AG08395 (cell line): Measurements from ENCODE around the gene POTEI.
"Not testable (repeated sequence)": the region's sequence is repeated elsewhere in the genome, so short reads cannot be mapped to it uniquely, and the experiment has no call there.

ENCODE experiments used
- DNase-seq: peaks from one replicate; pipeline ENCODE4 v3.0.0; 2012; ENCODE audit warnings: mixed read lengths, low spot score

POTEI gene

DNA sequence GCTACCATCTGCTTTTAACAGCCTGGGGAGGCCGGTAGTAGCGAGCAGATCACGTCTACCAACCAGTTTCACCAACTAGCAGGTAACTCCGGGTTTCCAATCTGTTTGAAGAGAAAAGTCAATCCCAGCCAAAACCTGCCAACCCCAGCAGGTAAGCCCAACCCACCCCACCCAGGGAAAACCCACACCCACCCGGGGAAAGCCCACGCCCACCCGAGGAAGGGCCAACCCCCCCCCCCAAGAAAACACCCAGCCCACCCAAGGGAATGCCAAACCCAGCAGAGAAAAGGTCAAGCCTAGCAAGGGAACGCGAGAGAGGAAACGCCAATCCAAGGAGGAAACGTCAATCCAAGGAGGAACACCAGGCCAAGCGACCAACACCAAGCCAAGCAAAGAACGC, at the start of gene POTEI:
Gene POTEI (minus strand): TSS at position 101 of the 400 bp plus-strand sequence. CDS start 93 bp downstream, at position 8.
- DNase-seq, result not testable (repeated sequence)

DNA sequence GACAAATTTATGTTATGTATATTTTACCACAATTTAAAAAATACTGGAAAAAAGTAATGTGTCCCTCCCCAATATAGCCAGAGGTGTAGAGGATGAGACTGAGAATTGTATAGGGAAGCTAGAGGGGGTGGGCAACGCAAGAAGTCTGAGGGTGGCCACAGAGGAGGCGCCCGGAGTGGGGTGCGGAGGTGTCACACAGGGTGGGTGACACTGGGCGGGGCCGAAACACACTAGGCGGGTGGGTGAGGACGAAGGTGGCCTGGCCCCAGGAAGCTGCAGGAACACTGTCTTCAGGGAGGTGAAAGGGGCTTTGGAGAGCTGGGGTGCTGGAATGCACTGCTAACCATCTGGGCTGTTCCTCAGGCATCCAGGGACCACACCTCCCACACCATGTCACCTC, 47.3 kb upstream of the POTEI start:
- DNase-seq, result not testable (repeated sequence)

DNA sequence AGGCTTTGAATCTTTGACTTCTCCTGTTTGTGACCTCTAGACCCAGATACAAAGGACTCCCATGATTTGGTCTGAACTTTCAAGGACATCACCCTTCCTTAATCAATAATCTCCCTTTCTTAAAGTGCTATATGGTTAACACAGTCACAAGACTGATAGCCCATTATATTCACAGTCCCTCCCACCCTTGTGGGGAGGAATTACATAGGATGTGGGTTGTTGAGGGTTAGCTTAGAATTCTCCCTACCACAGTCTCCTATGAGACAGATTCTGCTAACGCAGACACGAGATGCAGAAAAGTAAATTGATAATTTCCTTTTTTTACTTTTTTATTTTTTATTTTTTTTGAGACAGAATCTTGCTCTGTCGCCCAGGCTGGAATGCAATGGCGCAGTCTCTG, 45.0 kb upstream of the POTEI start:
- not testable (repeated sequence) for DNase-seq

DNA sequence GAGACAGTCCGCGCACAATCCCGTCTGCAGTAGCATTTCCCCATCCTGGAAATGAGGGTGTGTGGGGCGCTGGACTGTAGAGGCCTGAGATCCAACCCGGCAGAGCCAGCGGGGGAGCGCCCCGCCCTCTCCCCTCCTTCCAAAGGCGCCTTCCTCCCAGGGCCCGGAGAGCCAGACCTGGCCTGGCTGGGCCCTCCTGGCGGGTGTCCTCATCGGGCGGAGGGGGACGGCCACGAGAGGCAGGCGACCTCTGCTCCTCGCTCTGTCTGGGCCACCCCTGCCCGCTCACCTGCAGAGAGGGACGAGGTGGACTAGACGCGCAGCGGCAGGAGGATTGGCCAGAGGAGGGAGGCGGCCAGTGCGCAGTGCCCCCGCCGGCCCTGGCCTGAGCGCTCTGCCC, 40.3 kb upstream of the POTEI start:
- not testable (repeated sequence) for DNase-seq

DNA sequence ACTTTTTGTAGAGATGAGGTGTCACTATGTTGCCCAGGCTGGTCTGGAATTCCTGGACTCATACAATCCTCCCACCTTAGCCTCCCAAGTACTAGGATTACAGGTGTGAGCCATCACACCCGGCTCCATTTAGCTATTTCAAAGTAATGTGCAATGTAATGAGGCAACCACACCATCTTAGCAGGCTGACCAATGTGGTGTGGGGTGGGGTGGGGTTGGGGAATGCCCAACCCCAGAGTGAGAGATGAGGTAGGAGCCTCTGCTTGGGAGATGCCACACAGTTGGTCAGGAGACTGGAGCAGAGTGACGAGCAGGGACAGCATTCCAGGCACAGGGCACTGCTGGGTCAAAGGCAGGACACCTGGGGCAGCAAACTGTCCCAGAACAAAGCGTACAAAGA, 39.3 kb upstream of the POTEI start:
- DNase-seq, result not testable (repeated sequence)

DNA sequence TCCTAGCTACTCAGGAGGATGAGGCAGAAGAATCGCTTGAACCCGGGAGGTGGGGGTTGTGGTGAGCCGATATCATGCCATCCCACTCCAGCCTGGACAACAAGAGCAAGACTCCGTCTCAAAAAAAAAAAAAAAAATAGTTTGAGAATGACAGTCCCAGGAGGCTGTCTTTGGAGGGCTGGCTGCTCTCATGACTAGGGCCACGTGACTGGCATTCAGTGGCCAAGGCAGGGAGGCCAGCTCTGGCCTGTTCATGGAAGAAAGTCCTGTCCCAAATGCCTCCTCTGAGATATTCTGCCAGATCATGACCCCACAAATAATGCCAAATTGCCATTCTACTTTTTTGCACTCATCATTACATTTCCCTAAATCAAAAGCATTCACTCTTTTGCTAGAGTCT, 35.9 kb upstream of the POTEI start:
- not testable (repeated sequence) for DNase-seq

DNA sequence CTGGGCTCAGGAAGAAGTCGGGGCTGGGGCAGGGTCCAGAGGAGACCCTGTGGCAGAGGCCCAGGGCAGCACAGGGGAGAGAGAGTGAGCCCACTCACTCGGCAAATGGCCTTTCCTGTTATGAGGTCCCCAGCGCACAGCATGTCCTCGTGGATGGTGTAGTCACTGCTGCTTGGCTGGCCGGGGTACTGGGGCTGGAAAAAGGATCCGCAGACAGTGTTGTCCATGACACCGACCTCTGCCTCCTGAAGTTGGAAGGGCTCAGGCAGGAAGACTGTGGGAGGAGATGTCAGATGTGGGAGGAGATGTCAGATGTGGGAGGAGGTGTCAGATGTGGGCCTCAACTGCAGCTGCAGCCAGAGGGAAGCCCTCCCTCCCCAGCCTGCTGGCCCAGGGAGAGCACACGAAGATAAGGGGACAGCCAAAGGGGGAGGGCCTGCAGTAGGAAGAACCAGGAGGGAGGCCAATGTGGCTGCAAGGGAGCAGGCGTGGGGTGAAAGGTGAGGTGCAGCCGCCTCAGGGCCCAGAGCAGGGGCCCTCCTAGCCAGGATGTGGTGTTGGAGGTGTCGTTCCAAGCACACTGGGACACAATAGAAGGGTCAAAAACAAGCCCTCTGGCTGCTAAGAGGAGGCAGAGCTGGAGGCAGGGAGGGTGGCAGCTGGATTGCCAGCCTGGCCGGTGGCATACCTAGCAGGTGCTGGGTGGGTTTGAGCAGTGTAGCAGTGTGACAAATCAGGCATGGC, 34.8 kb upstream of the POTEI start:
- not testable (repeated sequence) for DNase-seq

DNA sequence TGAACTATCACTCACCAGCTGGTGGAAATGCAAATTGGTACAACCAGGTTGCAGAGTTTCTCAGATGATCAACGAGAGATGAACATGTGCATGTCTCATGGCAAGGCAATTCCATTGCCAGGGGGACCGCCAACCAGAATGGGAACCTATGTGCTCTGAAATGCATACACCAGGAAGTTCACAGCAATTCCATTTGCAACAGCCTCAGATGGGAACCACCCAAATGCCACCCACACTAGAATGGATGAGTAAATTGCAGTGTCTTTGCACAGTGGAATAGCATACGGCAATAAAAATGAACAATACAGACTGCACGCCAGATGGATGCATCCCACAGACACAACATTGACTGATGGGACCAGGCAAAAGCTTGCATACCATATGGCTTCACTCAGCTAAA, 33.7 kb upstream of the POTEI start:
- not testable (repeated sequence) for DNase-seq

DNA sequence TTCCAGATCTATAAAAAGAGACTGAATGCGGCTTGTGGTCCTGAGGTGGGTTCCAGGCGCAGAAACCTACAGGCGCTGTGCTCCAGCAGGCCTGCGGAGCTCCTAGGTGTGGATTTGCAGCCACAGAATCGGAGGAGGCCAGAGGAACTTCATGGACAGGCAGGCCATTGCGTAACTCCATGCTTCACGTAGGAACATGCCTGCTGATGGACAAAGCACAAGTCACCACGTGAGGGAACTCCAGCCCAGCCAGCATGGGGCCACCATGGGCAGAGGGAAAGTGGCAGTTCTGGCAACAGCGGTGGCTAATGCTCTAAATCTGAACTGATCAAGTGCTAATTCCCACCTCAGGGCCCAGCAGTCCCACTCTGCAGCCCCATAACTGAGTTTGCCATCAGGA, 29.1 kb upstream of the POTEI start:
- not testable (repeated sequence) for DNase-seq

DNA sequence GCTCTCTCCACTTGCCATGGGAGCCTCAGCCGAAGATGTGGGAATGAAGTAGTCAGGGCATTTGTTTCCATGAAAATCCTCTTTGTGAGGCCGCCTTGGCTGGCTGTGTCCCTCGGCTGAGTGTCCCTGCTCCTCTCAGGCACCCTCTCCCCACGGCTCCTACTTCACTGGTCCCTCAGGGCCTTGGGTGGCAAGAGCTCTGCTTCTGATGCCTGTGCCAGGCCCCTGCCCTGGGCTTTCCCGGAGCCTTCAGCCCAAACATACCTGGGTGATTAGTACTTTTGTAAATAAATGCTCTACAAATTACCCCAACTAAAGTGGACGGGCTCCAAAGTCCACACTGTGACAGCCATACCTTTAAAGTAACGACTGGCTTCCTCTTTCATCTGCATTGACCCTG, 27.5 kb upstream of the POTEI start:
- not testable (repeated sequence) for DNase-seq

DNA sequence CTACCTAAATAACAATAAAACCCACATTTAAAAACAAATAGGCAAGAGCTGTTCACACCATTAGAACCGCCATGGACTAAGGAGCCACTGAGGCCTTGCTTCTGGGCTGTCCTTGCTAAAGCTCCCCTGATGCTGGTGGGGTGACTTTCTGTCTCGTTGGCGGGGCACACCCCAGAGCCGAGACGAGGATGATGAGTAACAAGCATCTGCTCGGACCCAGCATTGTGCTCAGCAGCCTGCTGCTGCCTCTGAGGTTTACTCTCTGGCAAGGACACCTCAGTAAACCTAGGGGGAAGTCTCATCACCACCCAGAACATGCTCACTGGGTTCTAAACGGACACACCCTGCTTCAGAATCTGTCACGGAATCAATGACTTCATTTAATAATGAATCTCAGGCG, 22.5 kb upstream of the POTEI start:
- not testable (repeated sequence) for DNase-seq

DNA sequence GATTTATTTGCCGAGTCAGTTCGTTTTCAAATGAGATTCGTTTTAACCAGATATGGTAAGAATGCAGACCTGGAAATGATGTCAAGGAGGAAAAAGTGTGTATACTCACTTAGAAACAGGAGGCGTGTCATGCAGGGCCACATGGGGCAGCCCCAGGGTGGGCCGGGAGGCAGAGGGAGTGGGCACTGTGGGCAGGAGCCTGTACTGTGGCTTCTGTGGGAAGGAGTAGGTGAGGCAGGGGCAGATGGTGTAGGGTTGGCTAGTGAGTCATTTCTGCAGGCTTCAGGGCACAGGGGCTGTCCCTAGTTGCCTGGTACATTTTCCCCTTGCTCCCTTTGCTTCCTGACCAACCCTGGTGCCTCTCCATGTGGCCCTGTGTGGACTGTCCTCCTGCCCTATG, 22.1 kb upstream of the POTEI start:
- not testable (repeated sequence) for DNase-seq

DNA sequence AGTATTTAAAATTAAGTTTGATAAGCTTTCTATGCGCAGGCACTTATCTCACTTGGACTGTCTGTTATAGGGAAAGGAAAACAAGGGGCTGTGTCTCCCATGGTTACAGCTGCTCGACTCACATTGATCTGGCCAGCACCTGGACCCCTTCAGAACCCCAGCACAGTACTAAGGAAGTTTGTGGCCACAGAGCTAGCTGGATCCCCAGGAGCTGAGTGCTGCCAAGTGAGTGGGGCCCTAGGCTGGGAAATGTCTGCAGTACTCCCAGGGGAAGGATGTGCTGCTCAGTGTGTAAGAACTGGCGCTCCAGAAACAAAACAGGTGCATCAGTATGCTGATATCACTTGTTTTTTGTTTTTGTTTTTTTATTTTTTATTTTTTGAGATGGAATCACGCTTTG, 21.1 kb upstream of the POTEI start:
- not testable (repeated sequence) for DNase-seq

DNA sequence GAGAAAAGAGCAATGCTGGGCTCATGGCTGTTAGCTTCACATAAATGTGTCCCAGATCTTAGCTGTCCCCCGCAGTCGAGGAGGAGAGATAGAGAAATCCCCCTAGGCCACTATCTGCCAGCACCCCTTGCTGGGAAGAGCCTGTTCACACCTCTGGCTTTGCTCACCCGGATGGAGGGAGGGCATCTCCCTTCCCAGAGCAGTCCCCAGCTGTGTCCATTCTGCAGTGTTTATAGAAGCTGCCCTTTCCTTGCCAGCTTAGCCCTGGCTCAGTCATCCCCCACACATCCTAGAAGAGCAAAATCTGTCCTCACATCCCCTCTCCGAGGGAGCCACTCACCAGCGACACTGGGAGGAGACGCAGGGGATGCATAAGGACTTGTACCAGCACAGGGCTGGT, 20.4 kb upstream of the POTEI start:
- DNase-seq, result not testable (repeated sequence)

DNA sequence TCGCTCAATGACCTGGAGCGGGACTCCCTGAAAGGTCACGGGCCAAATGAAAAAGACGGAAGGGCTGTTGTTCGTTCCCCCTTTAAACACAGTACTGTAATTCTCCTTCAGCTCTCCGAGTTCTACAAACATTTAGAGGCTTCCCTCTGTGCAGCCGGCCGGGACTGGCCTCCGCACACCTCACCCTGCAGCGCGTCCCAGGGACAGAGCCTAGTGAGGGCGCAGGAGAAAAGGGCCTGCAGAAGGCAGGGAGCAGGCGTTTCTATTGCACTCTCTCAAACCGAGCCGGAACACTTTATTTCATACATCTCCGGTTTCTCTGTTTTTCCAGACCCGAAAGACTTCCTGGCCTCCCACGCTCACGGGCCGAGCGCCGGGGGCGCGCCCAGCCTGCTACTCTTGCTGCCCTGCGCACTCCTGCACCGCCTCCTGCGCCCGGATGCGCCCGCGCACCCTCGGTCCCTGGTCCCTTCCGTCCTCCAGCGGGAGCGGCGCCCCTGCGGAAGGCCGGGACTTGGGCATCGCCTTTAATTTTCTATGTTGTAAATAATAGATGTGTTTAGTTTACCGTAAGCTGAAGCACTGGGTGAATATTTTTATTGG, 18.3 kb upstream of the POTEI start:
- not testable (repeated sequence) for DNase-seq

DNA sequence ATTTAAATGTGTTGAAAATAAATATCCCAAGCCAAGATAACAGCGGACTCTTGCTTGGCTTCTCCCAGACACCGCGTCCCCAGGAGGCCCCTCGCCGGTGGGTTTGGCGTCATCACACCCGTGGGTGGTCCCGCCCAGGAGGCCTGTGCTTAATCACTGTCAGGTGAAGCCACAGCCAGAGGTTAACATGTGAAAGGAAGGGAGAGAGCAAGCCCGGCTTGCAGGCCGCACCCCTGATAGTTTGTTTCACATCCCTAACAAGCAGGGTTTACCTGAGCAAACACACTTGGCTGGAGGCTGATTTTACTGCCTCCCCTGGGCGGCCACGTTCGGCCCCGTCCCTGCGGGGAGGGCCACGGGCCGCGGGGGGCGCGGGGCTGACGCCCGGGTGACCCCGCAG, 13.3 kb upstream of the POTEI start:
- not testable (repeated sequence) for DNase-seq

DNA sequence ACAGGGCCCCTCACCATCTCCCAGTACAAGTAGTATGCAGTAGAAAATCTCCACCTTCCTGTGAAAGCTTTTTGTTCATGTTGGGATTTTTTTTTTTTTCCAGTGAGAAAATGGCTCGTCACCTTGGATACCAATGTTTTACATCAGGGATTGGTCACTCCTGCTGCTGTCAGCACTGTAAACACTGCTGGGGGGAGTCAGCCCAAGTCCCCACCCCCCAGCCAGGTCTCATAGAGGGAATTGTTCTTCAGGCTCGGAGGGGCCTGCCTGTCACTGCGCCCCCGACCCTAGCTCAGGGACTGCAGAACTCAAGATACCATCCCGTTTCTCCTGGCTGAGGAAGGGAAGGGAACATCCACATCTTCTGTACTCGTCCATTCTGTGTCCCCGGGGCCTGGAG, 11.9 kb upstream of the POTEI start, which contains the start of gene CFC1B:
Gene CFC1B (plus strand): TSS at position 231 of the 400 bp plus-strand sequence. CDS start 263 bp downstream, outside the sequence.
- not testable (repeated sequence) for DNase-seq

DNA sequence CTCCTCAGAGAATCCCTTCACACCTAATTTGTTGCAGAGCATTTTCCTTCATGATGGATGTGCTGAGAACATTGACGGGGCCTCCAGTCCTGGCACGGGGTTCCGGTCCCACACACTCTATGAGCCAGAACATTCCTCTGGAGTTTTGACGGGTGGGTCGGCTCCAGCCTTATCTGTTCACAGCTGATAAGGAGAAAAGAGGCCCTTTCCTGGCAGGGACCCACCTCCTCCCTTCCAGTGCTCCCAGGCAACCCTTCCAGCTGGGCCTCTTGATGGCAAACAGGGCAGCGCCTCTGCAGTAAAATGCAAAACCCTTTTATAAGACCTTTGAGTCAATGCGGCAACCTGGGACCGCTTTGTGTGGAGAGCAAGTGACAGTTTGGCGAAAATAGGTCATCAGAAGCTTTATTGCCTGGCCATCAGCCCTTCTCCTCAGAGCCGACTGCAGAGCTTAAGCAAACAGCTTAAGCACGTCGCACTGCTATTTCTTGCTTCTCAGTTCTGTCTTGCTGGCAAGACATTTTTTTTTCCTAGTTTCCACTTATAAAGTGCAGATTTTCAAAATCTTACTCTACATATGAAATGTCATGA, 9.5 kb upstream of the POTEI start:
- DNase-seq, result not testable (repeated sequence)

DNA sequence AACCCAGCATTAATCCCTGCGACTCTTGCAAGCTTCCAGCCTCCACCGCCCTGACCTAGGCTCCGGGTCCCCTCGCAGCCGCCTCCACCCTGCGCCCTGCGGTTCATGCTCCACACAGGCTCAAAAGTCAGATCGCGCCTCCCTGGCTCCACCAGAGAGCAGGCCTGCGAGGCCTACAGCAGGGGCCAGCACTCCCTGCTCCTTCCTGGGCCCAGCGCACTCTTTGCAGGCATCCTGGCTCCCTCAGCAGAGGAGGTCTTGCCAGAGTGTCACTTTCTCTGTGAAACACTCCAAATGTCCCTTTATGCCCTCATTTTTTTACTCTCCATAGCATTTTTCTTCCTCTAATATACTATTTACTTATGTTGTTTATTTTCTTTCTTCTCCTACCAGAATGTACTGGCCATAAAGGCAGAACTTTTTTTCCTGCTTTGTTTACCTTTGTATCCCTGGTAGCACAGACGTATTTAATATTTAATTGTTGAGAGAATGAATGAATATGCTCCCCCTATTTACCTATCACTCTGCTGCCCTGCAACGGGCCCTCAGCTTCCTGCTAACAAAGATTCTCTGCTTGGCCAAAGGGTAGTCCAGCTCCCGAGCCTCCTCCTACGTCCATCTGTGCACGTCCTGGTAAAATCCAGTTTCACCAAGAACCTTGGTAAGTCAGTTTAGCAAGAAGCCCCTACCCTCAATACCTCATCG, 2.8 kb upstream of the POTEI start:
- DNase-seq, result not testable (repeated sequence)

DNA sequence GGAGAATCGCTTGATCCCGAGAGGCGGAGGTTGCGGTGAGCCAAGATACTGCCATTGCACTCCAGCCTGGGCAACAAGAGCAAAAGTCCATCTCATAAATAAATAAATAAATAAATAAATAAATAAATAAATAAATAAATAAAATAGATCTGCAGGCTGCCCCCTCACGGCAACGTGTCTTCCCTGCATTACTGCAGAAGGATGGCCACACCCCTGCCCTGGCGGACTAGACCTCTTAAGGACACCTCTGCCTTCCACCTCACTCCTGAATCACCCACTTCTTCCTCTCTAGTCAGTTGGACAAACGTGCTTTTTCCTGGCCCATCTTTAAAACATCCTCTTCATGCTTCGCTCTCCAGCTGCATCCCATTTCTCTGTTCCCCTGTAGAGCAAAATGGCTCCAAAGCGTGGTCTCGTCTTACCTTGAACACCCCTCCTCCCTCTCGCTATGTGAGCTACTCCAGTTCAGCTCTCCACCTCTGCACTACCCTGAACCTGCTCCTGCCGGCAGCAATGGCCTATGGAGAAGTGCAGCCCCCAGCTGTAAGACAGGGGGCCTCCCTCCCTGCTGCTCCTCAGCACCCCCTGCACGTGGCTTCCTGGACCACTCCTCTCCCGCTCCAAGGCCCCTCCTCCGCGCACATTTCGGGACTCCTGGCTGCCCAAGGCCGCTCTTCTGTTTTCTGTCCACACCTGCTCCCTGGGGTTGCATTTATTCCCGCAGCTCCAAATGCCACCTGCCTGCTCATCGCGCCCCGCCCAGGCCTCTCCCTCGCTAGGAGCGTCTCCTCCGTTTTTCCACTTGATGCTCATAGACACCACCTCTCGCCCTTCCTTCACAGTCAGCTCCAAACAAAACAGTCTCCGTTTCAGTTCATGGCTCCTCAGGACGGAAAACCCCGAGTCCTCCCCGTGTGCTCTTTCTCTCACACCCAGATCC, 1.9 kb upstream of the POTEI start:
- not testable (repeated sequence) for DNase-seq

DNA sequence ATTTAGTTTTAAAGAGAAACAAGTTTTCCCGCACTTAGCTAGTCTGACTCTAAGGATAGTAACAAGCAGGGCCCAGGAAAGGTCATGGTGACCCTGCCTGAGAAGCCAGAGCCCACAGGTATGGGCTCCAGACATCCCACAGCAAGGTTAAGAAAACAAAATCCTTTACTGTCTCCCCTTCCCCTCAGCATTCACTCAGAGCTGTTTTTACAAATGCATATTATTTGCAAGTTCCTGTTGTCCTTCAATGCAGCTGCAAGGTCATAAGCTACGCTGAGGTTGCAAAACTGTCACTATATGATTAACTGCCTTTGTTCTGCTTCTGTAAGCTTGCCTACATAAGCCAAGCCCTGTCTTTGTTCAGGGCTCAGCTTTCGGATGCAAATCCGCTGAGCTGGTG, 18.1 kb downstream of the POTEI start:
- not testable (repeated sequence) for DNase-seq
